Spinal cord (tissue), 10 donors: ENCODE results near the gene EAF2. TPM values are rescaled to one million over a fixed set of nuclear protein-coding genes. Genes with fewer than 3 reads are reported as not detected.
"Not testable (repeated sequence)": the region's sequence is repeated elsewhere in the genome, so short reads cannot be mapped to it uniquely, and the experiment has no call there.

Experiments used
- DNase-seq, 6 donors: peaks; one replicate each; pipeline versions ENCODE4 v3.0.0 to v3.0.0-alpha.2; 2013 to 2015; ENCODE audit warnings: low spot score in 6 of 6, low read depth in 4 of 6
- H3K27ac ChIP-seq: one replicate; pipeline ENCODE4 v1.5.1; 2013; ENCODE audit warnings: low read depth, low read length, control low read depth
- H3K27me3 ChIP-seq: one replicate; pipeline ENCODE4 v1.6.1; 2013; ENCODE audit warnings: low read length; ENCODE audit not compliant: control insufficient read depth, insufficient read depth
- H3K36me3 ChIP-seq: one replicate; pipeline ENCODE4 v1.6.1; 2013; ENCODE audit warnings: low read length; ENCODE audit not compliant: control insufficient read depth, insufficient read depth
- H3K4me1 ChIP-seq: one replicate; pipeline ENCODE4 v1.6.1; 2013; ENCODE audit warnings: low read length; ENCODE audit not compliant: control insufficient read depth, insufficient read depth
- H3K4me3 ChIP-seq: one replicate; pipeline ENCODE4 v1.5.1; 2013; ENCODE audit warnings: low read depth, low read length, control low read depth
- H3K9me3 ChIP-seq: one replicate; pipeline ENCODE4 v1.6.1; 2013; ENCODE audit warnings: low read length; ENCODE audit not compliant: control insufficient read depth, insufficient read depth
- WGBS: methylation state at CpG from one replicate; pipeline ENCODE4 v1.1.5; 2013; ENCODE audit warnings: missing lambda C conversion rate; ENCODE audit not compliant: insufficient coverage; 5-methylcytosine and 5-hydroxymethylcytosine counted together
- polyA plus RNA-seq, 2 donors: library from polyadenylated mRNA; unstranded; fragments of 120-200 nt; gene quantifications; one replicate each; pipeline ENCODE4 v1.2.1, GENCODE V29; 2013; ENCODE audit not compliant: insufficient read length in 2 of 2
- total RNA-seq, 2 donors: library from RNA; depleted of rRNA in 1 of 2; stranded (reverse); fragments of 120-200 nt in 1 of 2; fragments of >200 nt in 1 of 2; gene quantifications; one replicate each; pipeline versions ENCODE4 v1.2.3 to v1.2.4, GENCODE V29; 2013 to 2014
- donor health status: healthy.

Gene EAF2
- total and polyA plus RNA-seq, 4 donors = 5.2 to 18.5 (median 6.7) TPM

DNA sequence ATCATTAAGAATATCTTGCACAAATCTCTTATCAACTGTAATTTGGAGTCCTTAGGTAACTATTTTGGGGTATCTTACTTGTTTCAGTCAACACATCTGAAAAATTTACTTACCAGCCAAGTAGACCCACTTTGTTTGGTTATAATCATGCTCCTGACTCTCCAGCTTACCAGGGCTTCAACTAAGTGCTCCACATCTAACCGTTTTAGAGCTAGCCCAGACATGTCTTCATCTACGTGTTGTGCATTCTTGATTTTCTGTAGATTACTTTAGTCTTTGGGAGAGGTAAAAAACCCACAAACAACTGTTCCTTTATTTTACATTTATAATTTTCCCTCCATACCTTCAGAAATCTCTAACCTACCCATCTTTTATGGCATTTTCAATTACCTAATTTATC lies 17.2 kb downstream of the EAF2 start:
- no peaks in the 10 kb centered on the region for H3K9me3 ChIP-seq
- WGBS = no CpG with 5 or more reads among the region's 2 CpGs
- H3K27me3 ChIP-seq = no peaks in the 10 kb centered on the region
- H3K27ac ChIP-seq = no peak overlapping the region
- no peak overlapping the region for H3K4me3 ChIP-seq
- H3K36me3 ChIP-seq = no peaks in the 10 kb centered on the region
- H3K4me1 ChIP-seq = no peaks in the 10 kb centered on the region
- DNase-seq = no peak

DNA sequence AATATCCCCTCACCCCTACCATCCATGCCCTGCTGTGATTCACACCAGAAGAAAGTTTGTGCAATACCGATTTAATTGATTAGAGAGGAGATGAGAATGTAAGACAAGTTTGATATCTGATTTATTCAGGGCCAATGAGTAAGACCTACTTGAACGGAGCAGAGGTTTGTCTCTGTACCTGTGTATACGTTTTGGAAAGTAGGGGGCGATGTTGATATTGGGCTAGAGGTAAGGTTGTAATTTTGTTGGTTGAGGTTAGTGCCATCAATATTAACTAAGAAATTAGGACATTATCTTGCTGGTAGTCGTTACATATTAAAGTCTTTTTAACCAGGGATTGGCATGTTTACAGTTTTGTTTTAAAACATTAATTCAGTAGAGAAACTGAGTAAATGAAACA lies 20.5 kb downstream of the EAF2 start:
- Histone ChIP-seq H3K4me1 (no peaks in the 10 kb centered on the region), H3K27me3 (no peaks in the 10 kb centered on the region), H3K36me3 (no peaks in the 10 kb centered on the region), H3K4me3 (no peak overlapping the region), H3K9me3 (no peaks in the 10 kb centered on the region), H3K27ac (no peak overlapping the region)
- DNase-seq = peak in 1 of 6 donors; percentile 5
- WGBS = 57% methylated on average over 1 of the region's 5 CpGs

DNA sequence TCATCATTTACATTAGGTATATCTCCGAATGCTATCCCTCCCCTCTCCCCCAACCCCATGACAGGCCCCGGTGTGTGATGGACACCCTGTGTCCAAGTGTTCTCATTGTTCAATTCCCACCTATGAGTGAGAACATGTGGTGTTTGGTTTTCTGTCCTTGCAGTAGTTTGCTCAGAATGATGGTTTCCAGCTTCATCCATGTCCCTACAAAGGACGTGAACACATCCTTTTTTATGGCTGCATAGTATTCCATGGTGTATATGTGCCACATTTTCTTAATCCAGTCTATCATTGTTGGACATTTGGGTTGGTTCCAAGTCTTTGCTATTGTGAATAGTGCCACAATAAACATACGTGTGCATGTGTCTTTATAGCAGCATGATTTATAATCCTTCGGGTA lies 22.8 kb downstream of the EAF2 start:
- H3K27ac ChIP-seq, H3K9me3 ChIP-seq, DNase-seq, H3K4me3 ChIP-seq, H3K4me1 ChIP-seq, H3K36me3 ChIP-seq, H3K27me3 ChIP-seq: not testable (repeated sequence)
- WGBS = no CpG with 5 or more reads among the region's 5 CpGs

DNA sequence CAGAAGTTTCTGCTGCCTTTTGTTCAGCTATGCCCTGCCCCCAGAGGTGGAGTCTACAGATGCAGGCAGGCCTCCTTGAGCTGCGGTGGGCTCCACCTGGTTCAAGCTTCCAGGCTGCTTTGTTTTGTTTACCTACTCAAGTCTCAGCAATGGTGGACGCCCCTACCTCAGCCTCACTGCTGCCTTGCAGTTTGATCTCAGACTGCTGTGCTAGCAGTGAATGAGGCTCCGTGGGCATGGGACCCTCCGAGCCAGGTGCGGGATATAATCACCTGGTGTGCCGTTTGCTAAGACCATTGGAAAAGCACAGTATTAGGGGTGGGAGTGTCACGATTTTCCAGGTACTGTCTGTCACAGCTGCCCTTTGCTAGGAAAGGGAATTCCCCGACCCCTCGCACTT lies 28.2 kb downstream of the EAF2 start:
- DNase-seq, H3K27me3 ChIP-seq: not testable (repeated sequence)
- WGBS = 98% methylated on average over 8 of the region's 9 CpGs

DNA sequence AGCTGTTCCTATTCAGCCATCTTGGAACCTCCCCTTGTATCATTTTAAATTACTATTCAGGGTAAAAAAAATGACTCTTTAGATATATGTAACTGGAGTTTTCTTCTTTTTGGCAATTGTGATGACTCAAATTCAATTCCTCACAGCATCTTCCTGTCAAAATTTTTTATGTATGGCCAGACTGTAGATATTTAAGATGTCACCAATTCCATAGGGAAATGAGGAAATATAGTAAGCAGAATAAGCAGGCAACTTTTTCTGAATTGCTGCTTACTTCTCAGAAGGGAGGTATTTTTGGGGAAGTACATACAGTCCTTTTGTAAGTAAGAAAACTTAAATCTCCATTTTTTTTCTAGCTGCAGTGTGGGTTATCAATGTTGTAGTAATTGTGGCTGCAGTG lies 28.8 kb downstream of the EAF2 start:
- H3K27me3 ChIP-seq = no peaks in the 10 kb centered on the region
- no peak for DNase-seq
- H3K9me3 ChIP-seq = no peaks in the 10 kb centered on the region

More for the DNA sequence above, 28.2 kb downstream of the EAF2 start:
- H3K4me3 ChIP-seq, H3K27ac ChIP-seq, H3K4me1 ChIP-seq, H3K36me3 ChIP-seq, H3K9me3 ChIP-seq: not testable (repeated sequence)

DNA sequence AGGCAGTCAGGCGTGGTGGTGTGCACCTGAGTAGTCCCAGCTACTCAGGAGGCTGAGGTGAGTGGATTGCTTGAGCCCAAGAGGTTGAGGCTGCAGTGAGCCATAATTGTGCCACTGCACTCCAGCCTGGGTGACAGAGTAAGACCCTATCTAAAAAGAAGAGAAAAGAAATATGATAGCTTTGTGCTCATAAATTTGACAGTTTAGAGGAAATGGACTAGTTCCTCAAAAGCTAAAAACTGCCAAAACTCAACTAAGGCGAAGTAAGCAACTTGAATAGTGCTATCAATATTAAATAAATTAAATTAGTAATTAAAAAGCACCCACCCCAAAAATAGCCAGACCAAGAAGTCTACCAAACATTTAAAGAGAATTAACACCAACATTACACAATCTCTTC lies 34.7 kb downstream of the EAF2 start:
- no peak for DNase-seq
- no peak overlapping the region for H3K4me3 ChIP-seq
- no peak overlapping the region for H3K27ac ChIP-seq
- 100% methylated on average over 1 of the region's 2 CpGs for WGBS
- H3K4me1 ChIP-seq = no peaks in the 10 kb centered on the region
- H3K9me3 ChIP-seq = no peaks in the 10 kb centered on the region
- no peaks in the 10 kb centered on the region for H3K27me3 ChIP-seq
- no peaks in the 10 kb centered on the region for H3K36me3 ChIP-seq

More for the DNA sequence above, 28.8 kb downstream of the EAF2 start:
- Histone ChIP-seq H3K36me3 (no peaks in the 10 kb centered on the region), H3K27ac (no peak overlapping the region), H3K4me1 (no peaks in the 10 kb centered on the region), H3K4me3 (no peak overlapping the region)

DNA sequence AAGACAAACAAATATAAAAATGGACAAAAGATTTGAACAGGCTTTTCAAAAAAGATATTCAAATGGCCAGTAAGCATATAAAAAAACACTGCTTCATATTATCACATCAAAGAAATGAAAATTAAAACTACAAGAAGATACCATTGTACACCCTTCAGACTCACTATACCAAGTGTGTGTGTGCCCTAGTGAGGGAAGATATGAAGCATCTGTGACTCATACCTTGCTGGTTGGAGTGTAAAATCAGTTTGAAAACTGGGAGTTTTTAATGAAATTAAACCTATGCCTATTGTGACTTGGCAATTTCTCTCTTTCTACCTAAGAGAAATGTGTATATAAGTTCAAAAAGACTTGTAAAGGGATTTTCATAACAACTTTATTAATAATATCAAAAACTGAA lies 35.7 kb downstream of the EAF2 start:
- H3K9me3 ChIP-seq = no peaks in the 10 kb centered on the region
- no peaks in the 10 kb centered on the region for H3K4me1 ChIP-seq
- no peak overlapping the region for H3K27ac ChIP-seq
- no peaks in the 10 kb centered on the region for H3K27me3 ChIP-seq
- DNase-seq = no peak
- no peaks in the 10 kb centered on the region for H3K36me3 ChIP-seq
- no peak overlapping the region for H3K4me3 ChIP-seq

DNA sequence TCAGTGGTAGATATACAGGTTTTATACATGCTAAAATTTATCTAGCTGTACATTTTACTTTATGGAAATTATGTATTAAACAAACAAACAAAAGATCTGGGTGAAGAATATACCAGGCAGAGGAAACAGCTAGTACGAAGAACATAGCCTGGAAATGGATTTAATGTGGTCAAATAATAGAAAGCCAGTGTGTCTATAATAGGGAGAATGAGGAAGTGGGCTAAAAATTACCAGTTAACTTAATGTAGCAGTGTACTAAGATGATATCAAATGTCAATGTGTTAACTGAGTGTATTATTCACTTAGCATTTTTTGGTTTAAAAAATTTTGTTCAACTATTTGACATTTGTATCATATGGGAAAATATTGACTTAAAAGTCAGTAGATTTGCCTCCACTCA lies 36.4 kb downstream of the EAF2 start:
- no peaks in the 10 kb centered on the region for H3K27me3 ChIP-seq
- H3K36me3 ChIP-seq = no peaks in the 10 kb centered on the region
- H3K4me1 ChIP-seq = no peaks in the 10 kb centered on the region
- no peaks in the 10 kb centered on the region for H3K9me3 ChIP-seq
- WGBS = 100% methylated on average over 1 of the region's 1 CpG
- no peak overlapping the region for H3K4me3 ChIP-seq
- H3K27ac ChIP-seq = no peak overlapping the region
- no peak for DNase-seq

DNA sequence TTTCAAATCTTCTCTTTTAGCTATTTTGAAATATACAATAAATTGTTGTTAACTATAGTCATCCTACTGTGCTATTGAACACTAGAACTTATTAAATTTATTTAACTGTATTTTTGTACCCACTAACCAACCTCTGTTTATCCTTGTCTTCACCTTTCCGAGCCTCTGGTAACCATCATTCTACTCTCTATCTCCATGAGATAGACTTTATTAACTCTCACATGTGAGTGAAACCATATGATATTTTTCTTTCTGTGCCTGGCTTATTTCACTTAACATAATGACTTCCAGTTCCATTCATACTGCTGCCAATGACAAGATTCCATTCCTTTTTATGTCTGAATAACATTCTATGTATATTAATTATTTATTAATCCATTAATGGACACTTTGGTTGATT lies 43.4 kb downstream of the EAF2 start:
- H3K4me3 ChIP-seq = no peak overlapping the region
- H3K4me1 ChIP-seq = no peaks in the 10 kb centered on the region
- H3K9me3 ChIP-seq = no peaks in the 10 kb centered on the region
- H3K36me3 ChIP-seq = no peaks in the 10 kb centered on the region
- 80% methylated on average over 1 of the region's 1 CpG for WGBS
- no peaks in the 10 kb centered on the region for H3K27me3 ChIP-seq
- H3K27ac ChIP-seq = no peak overlapping the region
- DNase-seq = no peak

DNA sequence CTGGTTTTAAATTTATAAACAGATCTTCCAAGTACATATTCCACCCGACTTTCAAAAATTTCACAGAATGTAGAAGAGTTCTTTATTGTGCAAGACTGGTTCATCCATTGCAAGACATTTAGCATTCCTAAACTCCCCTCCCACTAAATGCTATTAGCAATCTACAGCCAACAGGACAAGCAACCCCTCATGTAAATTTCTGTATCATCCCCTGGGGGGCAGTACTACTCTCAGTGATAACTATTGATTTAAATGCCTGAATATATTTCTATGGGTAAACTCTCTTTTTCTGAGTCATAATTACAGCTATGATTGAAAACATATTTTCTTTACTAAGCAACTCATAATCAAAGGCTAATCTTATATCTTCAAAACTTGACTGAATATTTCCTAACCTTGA lies 48.5 kb downstream of the EAF2 start:
- no peak overlapping the region for H3K27ac ChIP-seq
- no CpG with 5 or more reads among the region's 1 CpG for WGBS
- H3K9me3 ChIP-seq = no peaks in the 10 kb centered on the region
- H3K4me1 ChIP-seq = no peaks in the 10 kb centered on the region
- DNase-seq = peak in 1 of 6 donors; percentile 2
- H3K4me3 ChIP-seq = no peak overlapping the region
- no peaks in the 10 kb centered on the region for H3K36me3 ChIP-seq
- no peaks in the 10 kb centered on the region for H3K27me3 ChIP-seq
